GM12891 (cell line): ENCODE data around the gene IZUMO4.

Experiments
- POLR2A ChIP-seq: IDR thresholded peaks from 2 replicates; pipeline ENCODE4 v1.6.1; 2011; ENCODE audit warnings: low read depth, low read length, control low read depth
- SPI1 ChIP-seq: IDR thresholded peaks from 2 replicates; pipeline ENCODE4 v1.6.1; 2011; ENCODE audit warnings: low read depth, low read length, control low read depth

GRCh38 chr19:2113439-2114211, 16.9 kb downstream of the IZUMO4 start:
- TF ChIP-seq POLR2A (no peak), SPI1 (no peak)
